Subcutaneous adipose tissue (tissue), 4 donors: ENCODE results near the gene NEUROD1. TPM values are rescaled to one million over a fixed set of nuclear protein-coding genes. Genes with fewer than 3 reads are reported as not detected.

Experiments used
- CTCF ChIP-seq: fragments of 450-650 bp; IDR thresholded peaks from one replicate; pipeline ENCODE4 v1.5.1; 2016; ENCODE audit warnings: low read depth, mild to moderate bottlenecking, control low read depth, antibody characterized with exemption, moderate library complexity
- total RNA-seq, 4 donors: library from RNA; depleted of rRNA; stranded (reverse); fragments of >200 nt; gene quantifications; one replicate each; pipeline ENCODE4 v1.1.0, GENCODE V29; 2016

Gene NEUROD1
- total RNA-seq, 4 donors from 2014 or later: not detected

GRCh38 chr2:181675254-181675653 lies 5.1 kb downstream of the NEUROD1 start:
- TF ChIP-seq CTCF: no peak

- TF ChIP-seq CTCF: no peak
Observed at GRCh38 chr2:181674461-181674860, 5.9 kb downstream of the NEUROD1 start.

GRCh38 chr2:181673173-181673572 lies 7.1 kb downstream of the NEUROD1 start:
- no peak for TF ChIP-seq CTCF

GRCh38 chr2:181672255-181673008 lies 7.9 kb downstream of the NEUROD1 start:
- TF ChIP-seq CTCF: no peak

- no peak for TF ChIP-seq CTCF
Observed at GRCh38 chr2:181670632-181671031, 9.7 kb downstream of the NEUROD1 start.

GRCh38 chr2:181667234-181667633 lies 13.1 kb downstream of the NEUROD1 start:
- no peak for TF ChIP-seq CTCF

GRCh38 chr2:181662287-181662686 lies 18.0 kb downstream of the NEUROD1 start:
- TF ChIP-seq CTCF: no peak
